Naive B cell (primary cell): ENCODE results near the gene QRICH1. TPM values are rescaled to one million over a fixed set of nuclear protein-coding genes. Genes with fewer than 3 reads are reported as not detected.
A peak's percentile ranks its signal among the peaks of the same experiment; 100 is the strongest.

Experiments
- ATAC-seq, 2 donors: fragments of 150-1000 bp; cut with Tn5 transposase; 2 replicates each; pipeline ENCODE4 v1.10.0; 2021; ENCODE audit warnings: low read depth in 2 of 2, mild to moderate bottlenecking in 2 of 2, moderate library complexity in 2 of 2
- DNase-seq: peaks from one replicate; pipeline ENCODE4 v3.0.0; 2022
- H3K27ac Mint-ChIP-seq, 6 donors: one replicate each; pipeline ENCODE4 v1.8.0; 2020 to 2022; ENCODE audit warnings: mild to moderate bottlenecking in 6 of 6, mixed read lengths in 6 of 6, moderate library complexity in 5 of 6, inconsistent platforms in 2 of 6
- H3K27me3 Mint-ChIP-seq, 3 donors: one replicate each; pipeline ENCODE4 v1.8.0; 2021 to 2022; ENCODE audit warnings: mixed read lengths in 3 of 3, mild to moderate bottlenecking in 1 of 3
- H3K36me3 Mint-ChIP-seq, 2 donors: one replicate each; pipeline ENCODE4 v1.8.0; 2020 to 2022; ENCODE audit warnings: mixed read lengths in 2 of 2, inconsistent platforms in 1 of 2, mild to moderate bottlenecking in 1 of 2
- H3K4me1 Mint-ChIP-seq, 3 donors: one replicate each; pipeline ENCODE4 v1.8.0; 2020 to 2022; ENCODE audit warnings: mixed read lengths in 3 of 3, inconsistent platforms in 1 of 3, mild to moderate bottlenecking in 1 of 3, moderate library complexity in 1 of 3
- H3K4me3 Mint-ChIP-seq, 8 donors: one replicate each; pipeline ENCODE4 v1.8.0; 2020 to 2022; ENCODE audit warnings: mild to moderate bottlenecking in 8 of 8, mixed read lengths in 8 of 8, moderate library complexity in 8 of 8, inconsistent platforms in 2 of 8
- H3K9me3 Mint-ChIP-seq, 7 donors: one replicate each; pipeline ENCODE4 v1.8.0; 2020 to 2022; ENCODE audit warnings: mixed read lengths in 7 of 7, mild to moderate bottlenecking in 5 of 7, inconsistent platforms in 2 of 7, moderate library complexity in 1 of 7
- polyA plus RNA-seq, 6 donors: library from polyadenylated mRNA; unstranded; fragments of 300-500 nt; fragmentation: Illumina TruSeq; gene quantifications; one replicate each; pipeline ENCODE4 v1.2.3, GENCODE V29; 2021; ENCODE audit warnings: low read depth in 6 of 6

Gene QRICH1
- polyA plus RNA-seq, 6 donors from 2014 or later, result 15.3 to 34.5 (median 26.1) TPM

DNA sequence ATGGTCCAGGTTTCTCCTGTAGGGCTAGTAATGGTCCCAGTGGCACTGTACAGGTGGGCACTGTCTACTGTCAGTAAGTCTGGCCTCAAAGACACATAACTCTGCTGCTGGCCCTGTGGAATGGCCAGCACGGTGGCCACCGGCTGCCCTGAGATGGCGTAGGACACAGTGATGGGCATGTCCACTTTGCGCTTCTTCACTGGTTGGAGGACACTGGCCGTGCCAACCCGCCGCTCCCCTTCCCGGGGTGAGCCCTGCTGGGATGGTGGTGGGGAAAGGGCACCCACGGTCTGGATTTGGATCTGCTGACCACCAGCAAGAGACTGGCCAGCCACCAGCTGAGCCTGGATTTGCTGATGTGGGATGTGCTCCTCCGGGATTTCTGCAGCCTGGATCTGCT lies 36.6 kb downstream of the QRICH1 start:
- Mint-ChIP-seq H3K36me3 (peaks cover 0 to 7% of the 10 kb centered on the region in 2 donors), H3K27me3 (no peaks in the 10 kb centered on the region), H3K27ac (peak overlapping the region in 1 of 6 donors; percentile 51), H3K9me3 (no peaks in the 10 kb centered on the region), H3K4me3 (no peak overlapping the region), H3K4me1 (peaks cover under 1 to 14% (median 6%) of the 10 kb centered on the region in 3 donors)
- DNase-seq, result no peak
- no peak for ATAC-seq

DNA sequence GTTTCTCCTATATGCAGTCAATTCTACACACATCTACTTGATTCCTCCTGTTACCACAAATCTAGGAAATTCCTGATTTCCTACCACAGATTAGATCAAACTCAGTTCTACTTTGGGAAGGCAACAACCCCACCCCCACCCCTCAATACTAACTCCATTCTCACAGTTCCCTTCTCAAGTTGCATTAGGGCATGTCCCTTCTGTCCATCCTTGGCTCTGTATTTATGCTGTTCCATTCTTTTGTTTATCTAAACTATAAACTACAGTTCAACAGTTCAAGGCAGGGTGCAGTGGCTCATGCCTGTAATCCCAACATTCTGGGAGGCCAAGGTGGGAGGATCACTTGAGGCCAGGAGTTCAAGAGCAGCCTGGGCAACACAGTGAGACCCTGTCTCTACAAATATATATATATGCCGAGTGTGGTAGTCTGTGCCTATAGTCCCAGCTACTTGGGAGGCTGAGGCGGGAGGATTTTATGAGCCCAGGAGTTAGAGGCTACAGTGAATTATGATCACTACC lies 39.5 kb downstream of the QRICH1 start:
- Mint-ChIP-seq H3K9me3 (no peaks in the 10 kb centered on the region), H3K4me1 (peaks cover 17 to 30% (median 19%) of the 10 kb centered on the region in 3 donors), H3K36me3 (peaks cover 5 to 22% of the 10 kb centered on the region in 2 donors), H3K4me3 (no peak overlapping the region), H3K27ac (peak overlapping the region in 1 of 6 donors; percentile 83), H3K27me3 (no peaks in the 10 kb centered on the region)
- DNase-seq (no peak), ATAC-seq (no peak)

DNA sequence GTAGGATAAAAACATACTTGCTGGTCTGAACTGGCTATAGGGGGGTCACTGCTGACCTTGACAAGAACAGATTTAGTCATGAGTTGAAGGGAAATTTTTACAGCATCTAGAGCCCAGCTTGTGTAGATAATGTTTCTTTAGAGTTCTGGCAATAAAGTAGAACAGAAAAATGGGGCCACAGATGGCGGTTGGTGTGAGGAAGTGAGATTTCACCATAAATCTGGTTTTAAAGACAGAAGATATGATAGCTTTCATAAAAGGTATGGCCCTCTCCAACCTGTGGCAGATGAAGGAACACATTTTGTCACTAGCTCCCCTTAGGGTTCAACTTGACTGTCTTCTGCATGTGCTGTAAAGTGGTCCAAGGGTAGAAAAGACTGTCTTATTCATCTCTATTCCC lies 40.3 kb downstream of the QRICH1 start:
- ATAC-seq (no peak), DNase-seq (no peak)
- H3K4me1 Mint-ChIP-seq, result peaks cover 17 to 30% (median 19%) of the 10 kb centered on the region in 3 donors
- H3K27ac Mint-ChIP-seq, result peak overlapping the region in 1 of 6 donors; percentile 83
- H3K4me3 Mint-ChIP-seq, result no peak overlapping the region
- H3K36me3 Mint-ChIP-seq, result peaks cover 5 to 22% of the 10 kb centered on the region in 2 donors
- no peaks in the 10 kb centered on the region for H3K27me3 Mint-ChIP-seq
- H3K9me3 Mint-ChIP-seq, result no peaks in the 10 kb centered on the region

- no peak for DNase-seq
- ATAC-seq, result no peak
- H3K36me3 Mint-ChIP-seq, result peaks cover 13 to 15% of the 10 kb centered on the region in 2 donors
- peaks cover 4 to 14% (median 4%) of the 10 kb centered on the region in 3 donors for H3K4me1 Mint-ChIP-seq
- H3K9me3 Mint-ChIP-seq, result no peaks in the 10 kb centered on the region
- no peaks in the 10 kb centered on the region for H3K27me3 Mint-ChIP-seq
- H3K4me3 Mint-ChIP-seq, result no peak overlapping the region
- H3K27ac Mint-ChIP-seq, result peak overlapping the region in 5 of 6 donors; percentile 33 to 92 (median 43)
Observed at GRCh38 chr3:49035281-49035680, 58.6 kb downstream of the QRICH1 start.

GRCh38 chr3:49034650-49035049 lies 59.2 kb downstream of the QRICH1 start:
- H3K27me3 Mint-ChIP-seq, result no peaks in the 10 kb centered on the region
- ATAC-seq (no peak), DNase-seq (no peak)
- H3K27ac Mint-ChIP-seq, result peak overlapping the region in 1 of 6 donors; percentile 43
- peaks cover 4 to 15% (median 8%) of the 10 kb centered on the region in 3 donors for H3K4me1 Mint-ChIP-seq
- H3K9me3 Mint-ChIP-seq, result no peaks in the 10 kb centered on the region
- H3K36me3 Mint-ChIP-seq, result peaks cover 13 to 15% of the 10 kb centered on the region in 2 donors
- no peak overlapping the region for H3K4me3 Mint-ChIP-seq

GRCh38 chr3:49032646-49033304 lies 61.1 kb downstream of the QRICH1 start:
- H3K4me3 Mint-ChIP-seq, result no peak overlapping the region
- H3K36me3 Mint-ChIP-seq, result peaks cover 13 to 15% of the 10 kb centered on the region in 2 donors
- DNase-seq, result no peak
- peaks cover 22 to 31% (median 26%) of the 10 kb centered on the region in 3 donors for H3K4me1 Mint-ChIP-seq
- no peaks in the 10 kb centered on the region for H3K27me3 Mint-ChIP-seq
- H3K9me3 Mint-ChIP-seq, result no peaks in the 10 kb centered on the region
- no peak for ATAC-seq
- H3K27ac Mint-ChIP-seq, result no peak overlapping the region

GRCh38 chr3:49030321-49030720 lies 63.5 kb downstream of the QRICH1 start:
- no peak for ATAC-seq
- Mint-ChIP-seq H3K27ac (peak overlapping the region in 5 of 6 donors; percentile 51 to 99 (median 91)), H3K27me3 (no peaks in the 10 kb centered on the region), H3K36me3 (peaks cover 11 to 13% of the 10 kb centered on the region in 2 donors), H3K4me1 (peaks cover 34 to 48% (median 44%) of the 10 kb centered on the region in 3 donors), H3K9me3 (no peaks in the 10 kb centered on the region), H3K4me3 (peak overlapping the region in 3 of 8 donors; percentile 35 to 68 (median 41))
- no peak for DNase-seq

- H3K27ac Mint-ChIP-seq, result peak overlapping the region; percentile 98 to 100 (median 99)
- no peak for DNase-seq
- no peak for ATAC-seq
- no peaks in the 10 kb centered on the region for H3K9me3 Mint-ChIP-seq
- H3K36me3 Mint-ChIP-seq, result peaks cover 5 to 13% of the 10 kb centered on the region in 2 donors
- H3K27me3 Mint-ChIP-seq, result no peaks in the 10 kb centered on the region
- H3K4me3 Mint-ChIP-seq, result peak overlapping the region; percentile 93 to 99 (median 95)
- peaks cover 37 to 51% (median 46%) of the 10 kb centered on the region in 3 donors for H3K4me1 Mint-ChIP-seq
Observed at GRCh38 chr3:49029563-49029884, 64.3 kb downstream of the QRICH1 start.

GRCh38 chr3:49028673-49029562 lies 65.0 kb downstream of the QRICH1 start, which contains the start of gene IMPDH2:
IMPDH2 (minus strand) TSS chr3:49029398; CDS start chr3:49029350, 48 bp downstream.
- H3K9me3 Mint-ChIP-seq, result no peaks in the 10 kb centered on the region
- no peaks in the 10 kb centered on the region for H3K27me3 Mint-ChIP-seq
- peaks cover 4 to 13% of the 10 kb centered on the region in 2 donors for H3K36me3 Mint-ChIP-seq
- H3K4me3 Mint-ChIP-seq, result peak within 1 kb of the TSS; percentile 93 to 99 (median 95)
- ATAC-seq, result peak; percentile 96 to 97
- peaks cover 37 to 57% (median 52%) of the 10 kb centered on the region in 3 donors for H3K4me1 Mint-ChIP-seq
- H3K27ac Mint-ChIP-seq, result peak within 1 kb of the TSS; percentile 98 to 100 (median 99)
- DNase-seq, result peak; percentile 92

DNA sequence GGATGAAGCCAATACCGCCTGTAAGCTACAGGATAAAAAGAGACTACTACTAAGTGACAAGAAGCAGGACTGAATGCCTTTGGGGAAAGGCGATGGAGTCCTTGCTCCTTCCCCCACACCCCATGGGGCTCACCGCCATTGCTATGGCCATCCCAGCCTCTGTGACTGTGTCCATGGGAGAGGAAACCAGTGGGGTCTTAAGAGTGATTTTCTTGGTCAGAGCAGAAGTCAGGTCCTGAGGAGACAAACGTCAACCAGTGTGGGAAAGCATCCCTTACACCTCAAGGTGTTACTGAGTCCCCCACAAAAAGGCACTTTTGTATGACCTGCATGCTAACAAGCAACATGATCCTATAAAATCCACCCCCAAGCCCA lies 65.6 kb downstream of the QRICH1 start:
- no peaks in the 10 kb centered on the region for H3K27me3 Mint-ChIP-seq
- H3K4me1 Mint-ChIP-seq, result peaks cover 37 to 63% (median 59%) of the 10 kb centered on the region in 3 donors
- peak overlapping the region; percentile 98 to 100 (median 99) for H3K27ac Mint-ChIP-seq
- H3K4me3 Mint-ChIP-seq, result peak overlapping the region; percentile 93 to 99 (median 95)
- DNase-seq, result no peak
- H3K36me3 Mint-ChIP-seq, result peaks cover 4 to 13% of the 10 kb centered on the region in 2 donors
- no peaks in the 10 kb centered on the region for H3K9me3 Mint-ChIP-seq
- no peak for ATAC-seq

GRCh38 chr3:49027634-49028033 lies 66.2 kb downstream of the QRICH1 start:
- peak overlapping the region in 2 of 6 donors; percentile 54 to 99 for H3K27ac Mint-ChIP-seq
- no peaks in the 10 kb centered on the region for H3K9me3 Mint-ChIP-seq
- no peaks in the 10 kb centered on the region for H3K27me3 Mint-ChIP-seq
- H3K36me3 Mint-ChIP-seq, result peaks cover 4 to 13% of the 10 kb centered on the region in 2 donors
- H3K4me3 Mint-ChIP-seq, result peak overlapping the region in 2 of 8 donors; percentile 93 to 94
- no peak for ATAC-seq
- H3K4me1 Mint-ChIP-seq, result peaks cover 40 to 69% (median 65%) of the 10 kb centered on the region in 3 donors
- no peak for DNase-seq

GRCh38 chr3:49026536-49026935 lies 67.3 kb downstream of the QRICH1 start:
- Mint-ChIP-seq H3K36me3 (peaks cover 4% of the 10 kb centered on the region in 2 donors), H3K27ac (peak overlapping the region in 2 of 6 donors; percentile 20 to 60), H3K4me1 (peaks cover 40 to 72% (median 68%) of the 10 kb centered on the region in 3 donors), H3K27me3 (no peaks in the 10 kb centered on the region), H3K9me3 (no peaks in the 10 kb centered on the region), H3K4me3 (peak overlapping the region in 2 of 8 donors; percentile 6 to 93)
- no peak for DNase-seq
- ATAC-seq, result no peak

- H3K4me1 Mint-ChIP-seq, result peaks cover 44 to 75% (median 64%) of the 10 kb centered on the region in 3 donors
- DNase-seq (no peak), ATAC-seq (no peak)
- no peaks in the 10 kb centered on the region for H3K9me3 Mint-ChIP-seq
- H3K27ac Mint-ChIP-seq, result peak overlapping the region in 4 of 6 donors; percentile 69 to 87 (median 77)
- H3K27me3 Mint-ChIP-seq, result no peaks in the 10 kb centered on the region
- H3K4me3 Mint-ChIP-seq, result peak overlapping the region in 2 of 8 donors; percentile 6 to 93
- no peaks in the 10 kb centered on the region for H3K36me3 Mint-ChIP-seq
Observed at GRCh38 chr3:49025793-49026520, 67.9 kb downstream of the QRICH1 start.
